A549 (cell line): ENCODE results near the gene CRB2. TPM values are rescaled to one million over a fixed set of nuclear protein-coding genes. Genes with fewer than 3 reads are reported as not detected.

Experiments used
- ATAC-seq, 2 experiments: fragments of 200-7000 bp in 1 of 2; fragments of >200 bp in 1 of 2; cut with Nextera tagmentation in 1 of 2; cut with Tn5 transposase in 1 of 2; 3 replicates each; pipeline versions ENCODE4 v1.8.0 to v1.9.1; 2018 to 2020; ENCODE audit warnings: mild to moderate bottlenecking in 1 of 2, moderate library complexity in 1 of 2
- CTCF ChIA-PET: fragments of 300-600 bp; sonication (Branson Sonifier 250); formaldehyde crosslinking; extraction: SDS; loops from one replicate; lab custom pipeline; 2021; ENCODE audit warnings: antibody characterized with exemption, inconsistent platforms; lab: Yijun Ruan, JAX
- POLR2A ChIA-PET: fragments of 350-600 bp; formaldehyde crosslinking; extraction: SDS; loops from one replicate; lab custom pipeline; 2021; ENCODE audit warnings: antibody characterized with exemption, inconsistent platforms; lab: Yijun Ruan, JAX
- DNase-seq, 2 experiments: peaks; one replicate each; pipeline versions ENCODE4 v3.0.0 to v3.0.0-alpha.2; 2011 to 2016; ENCODE audit warnings: low read depth in 1 of 2, low spot score in 1 of 2
- FAIRE-seq: peaks from 2 replicates; lab custom pipeline; 2011; peaks lifted over from hg19 to GRCh38; lab: Jason Lieb, UNC
- H3K27ac ChIP-seq, 2 experiments: fragments of >200 bp; sonication (Bioruptor Twin); formaldehyde crosslinking; 3 replicates each; pipeline ENCODE4 v1.5.1; 2016 to 2017
- H3K4me1 ChIP-seq: fragments of >200 bp; sonication (Bioruptor Twin); formaldehyde crosslinking; 3 replicates; pipeline ENCODE4 v1.6.1; 2016
- H3K4me2 ChIP-seq: fragments of >200 bp; sonication (Bioruptor Twin); formaldehyde crosslinking; 3 replicates; pipeline ENCODE4 v1.6.1; 2016
- H3K4me3 ChIP-seq: fragments of >200 bp; sonication (Bioruptor Twin); formaldehyde crosslinking; 3 replicates; pipeline ENCODE4 v1.5.1; 2016
- H3K9me3 ChIP-seq: fragments of >200 bp; sonication (Bioruptor Twin); formaldehyde crosslinking; 3 replicates; pipeline ENCODE4 v1.6.1; 2016
- BHLHE40 ChIP-seq: IDR thresholded peaks from 2 replicates; pipeline ENCODE4 v1.6.1; 2012; ENCODE audit warnings: low read depth, low read length, inconsistent platforms
- EHF ChIP-seq: fragments of 250-450 bp; sonication (Bioruptor Pico); IDR thresholded peaks from 2 replicates; pipeline ENCODE4 v1.5.0; 2020; ENCODE audit warnings: mild to moderate bottlenecking
- EHMT2 ChIP-seq: fragments of 200-600 bp; sonication (generic); IDR thresholded peaks from 2 replicates; pipeline ENCODE4 v1.6.1; 2016; ENCODE audit warnings: antibody characterized with exemption, low read depth, mild to moderate bottlenecking, moderate library complexity
- EP300 ChIP-seq, 2 experiments: fragments of >200 bp; sonication (Bioruptor Twin); formaldehyde crosslinking; IDR thresholded peaks; 2 replicates in 1 of 2; 3 replicates in 1 of 2; pipeline ENCODE4 v1.6.1; 2016 to 2017
- FOSB ChIP-seq: fragments of 250-450 bp; sonication (Bioruptor Pico); IDR thresholded peaks from 2 replicates; pipeline ENCODE4 v1.5.0; 2020; ENCODE audit warnings: mild to moderate bottlenecking, moderate library complexity
- FOSL2 ChIP-seq, 2 experiments: fragments of 450-650 bp in 1 of 2; fragments of >200 bp in 1 of 2; sonication (Bioruptor Twin) in 1 of 2; formaldehyde crosslinking; IDR thresholded peaks; 2 replicates each; pipeline versions ENCODE4 v1.5.0 to v1.6.1; 2016 to 2020; ENCODE audit warnings: mild to moderate bottlenecking in 1 of 2, moderate library complexity in 1 of 2
- FOXS1 ChIP-seq: fragments of 250-450 bp; sonication (Bioruptor Pico); IDR thresholded peaks from 2 replicates; pipeline ENCODE4 v1.5.0; 2020; ENCODE audit warnings: mild to moderate bottlenecking, moderate library complexity
- GATA3 ChIP-seq: IDR thresholded peaks from 2 replicates; pipeline ENCODE4 v1.6.1; 2012; ENCODE audit warnings: borderline replicate concordance
- HDAC2 ChIP-seq: fragments of 200-600 bp; sonication (generic); IDR thresholded peaks from 2 replicates; pipeline ENCODE4 v1.6.1; 2016
- HOXB13 ChIP-seq: fragments of 250-450 bp; sonication (Bioruptor Pico); IDR thresholded peaks from 2 replicates; pipeline ENCODE4 v1.5.0; 2020; ENCODE audit warnings: low read depth, mild to moderate bottlenecking, moderate library complexity
- HOXB5 ChIP-seq: fragments of 250-450 bp; sonication (Bioruptor Pico); IDR thresholded peaks from 2 replicates; pipeline ENCODE4 v1.5.0; 2020; ENCODE audit warnings: mild to moderate bottlenecking, moderate library complexity
- JUN ChIP-seq, 2 experiments: fragments of >200 bp; sonication (Bioruptor Twin); formaldehyde crosslinking; IDR thresholded peaks; 2 replicates in 1 of 2; 3 replicates in 1 of 2; pipeline ENCODE4 v1.6.1; 2016 to 2017
- JUNB ChIP-seq: fragments of >200 bp; sonication (Bioruptor Twin); formaldehyde crosslinking; IDR thresholded peaks from 2 replicates; pipeline ENCODE4 v1.6.1; 2016
- KDM1A ChIP-seq: fragments of 200-600 bp; sonication (generic); IDR thresholded peaks from 2 replicates; pipeline ENCODE4 v1.6.1; 2016; ENCODE audit warnings: low read depth, mild to moderate bottlenecking
- MAFK ChIP-seq: fragments of 450-650 bp; IDR thresholded peaks from 2 replicates; pipeline ENCODE4 v1.6.1; 2014; ENCODE audit not compliant: partially characterized antibody
- PHF8 ChIP-seq: fragments of 200-600 bp; sonication (generic); IDR thresholded peaks from 2 replicates; pipeline ENCODE4 v1.6.1; 2016; ENCODE audit warnings: low read depth, mild to moderate bottlenecking, antibody characterized with exemption, moderate library complexity, borderline replicate concordance
- POLR2A ChIP-seq: IDR thresholded peaks from 2 replicates; pipeline ENCODE4 v1.6.1; 2012; ENCODE audit warnings: mild to moderate bottlenecking, low read length
- RAD21 ChIP-seq, 2 experiments: fragments of >200 bp in 1 of 2; sonication (Bioruptor Twin) in 1 of 2; formaldehyde crosslinking in 1 of 2; IDR thresholded peaks in 1 of 2; conservative IDR thresholded peaks in 1 of 2; 2 replicates in 1 of 2; 3 replicates in 1 of 2; pipeline ENCODE4 v1.6.1; 2012 to 2018; ENCODE audit warnings: inconsistent platforms in 1 of 2
- RARB ChIP-seq: fragments of 250-450 bp; sonication (Bioruptor Pico); IDR thresholded peaks from 2 replicates; pipeline ENCODE4 v1.8.0; 2021; ENCODE audit warnings: mild to moderate bottlenecking, moderate library complexity
- RFX5 ChIP-seq: fragments of 450-650 bp; IDR thresholded peaks from 2 replicates; pipeline ENCODE4 v1.7.1; 2014; ENCODE audit warnings: antibody characterized with exemption, mild to moderate bottlenecking, moderate library complexity
- SMC3 ChIP-seq: fragments of >200 bp; sonication (Bioruptor Twin); formaldehyde crosslinking; IDR thresholded peaks from 3 replicates; pipeline ENCODE4 v1.6.1; 2018; ENCODE audit warnings: inconsistent platforms
- TFCP2L1 ChIP-seq: fragments of 250-450 bp; sonication (Bioruptor Pico); IDR thresholded peaks from 2 replicates; pipeline ENCODE4 v1.5.0; 2021; ENCODE audit warnings: mild to moderate bottlenecking
- ZSCAN20 ChIP-seq: fragments of 250-450 bp; sonication (Bioruptor Pico); IDR thresholded peaks from 2 replicates; pipeline ENCODE4 v1.8.0; 2022; ENCODE audit warnings: mild to moderate bottlenecking, moderate library complexity
- WGBS: methylation state at CpG from one replicate; pipeline ENCODE4 v1.1.6; 2017; ENCODE audit errors: missing lambda C conversion rate; 5-methylcytosine and 5-hydroxymethylcytosine counted together
- polyA plus RNA-seq, 4 experiments: library from polyadenylated mRNA; depleted of rRNA in 3 of 4; stranded (reverse); fragments of >200 nt; fragmentation: RNase III in 1 of 4; extraction: RNeasy Plus Mini Kit Qiagen cat#74134 plus additional on column Dnase treatment in 1 of 4; gene quantifications; 2 replicates in 3 of 4; 3 replicates in 1 of 4; pipeline ENCODE4 v1.2.3, GENCODE V29; 2011 to 2017
- TF ChIP-seq, protein P1 (sequence below): fragments of 250-450 bp; sonication (Bioruptor Pico); IDR thresholded peaks from 2 replicates; pipeline ENCODE4 v1.5.0; 2020; ENCODE audit warnings: low read depth, mild to moderate bottlenecking, moderate library complexity
- TF ChIP-seq, protein P2 (sequence below): IDR thresholded peaks from 2 replicates; pipeline ENCODE4 v1.6.1; 2012
- TF ChIP-seq, protein P3 (sequence below): IDR thresholded peaks from 2 replicates; pipeline ENCODE4 v1.6.1; 2012; ENCODE audit warnings: low read depth, borderline replicate concordance
- TF ChIP-seq, protein P4 (sequence below): fragments of >200 bp; sonication (Bioruptor Twin); formaldehyde crosslinking; IDR thresholded peaks from 2 replicates; pipeline ENCODE4 v1.6.1; 2016

Gene CRB2
- polyA plus RNA-seq, 2 of the 4 experiments (the other 2 are of a cell fraction): 0.01 to 0.05 TPM

DNA sequence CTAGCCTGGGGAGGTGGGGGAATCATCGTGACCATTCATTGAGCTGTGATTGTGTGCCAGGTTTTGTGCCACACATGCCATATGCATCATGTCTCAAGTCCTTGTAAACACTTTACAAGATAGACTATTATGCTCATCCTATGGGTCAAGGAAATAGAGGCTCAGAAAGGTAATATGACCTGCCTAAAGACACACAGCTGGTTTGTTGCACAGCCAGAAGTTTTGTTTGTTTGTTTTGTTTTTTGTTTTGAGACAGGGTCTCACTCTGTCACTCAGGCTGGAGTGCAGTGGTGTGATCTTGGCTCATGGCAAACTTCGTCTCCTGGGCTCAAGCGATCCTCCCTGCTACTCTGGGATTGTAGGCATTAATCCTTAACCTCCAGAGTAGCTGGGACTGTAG is 21.4 kb upstream of the CRB2 start:
- POLR2A ChIA-PET: no interaction called here
- DNase-seq: no peak
- CTCF ChIA-PET: interaction anchor here (0.9 to 9.1 kb wide), 5 partner anchors 10 to 253 kb away, joined by 3 to 84 read pairs (median 4); no protein-coding TSS in a partner anchor
- ATAC-seq: no peak
- Histone ChIP-seq H3K9me3 (no peaks in the 10 kb centered on the region), H3K27ac (no peak overlapping the region), H3K4me1 (no peaks in the 10 kb centered on the region)
- no peak for FAIRE-seq
- WGBS: 75% methylated on average over 3 of the region's 3 CpGs
- no peak for TF ChIP-seq FOSL2 (IDR thresholded peaks at IDR 0.05)
- no peak for TF ChIP-seq FOSL2 (CRISPR knock-in tag; IDR thresholded peaks at IDR 0.05)
- no peak for TF ChIP-seq MAFK
- TF ChIP-seq JUN (IDR thresholded peaks at IDR 0.05): no peak
- TF ChIP-seq, protein P1, sequence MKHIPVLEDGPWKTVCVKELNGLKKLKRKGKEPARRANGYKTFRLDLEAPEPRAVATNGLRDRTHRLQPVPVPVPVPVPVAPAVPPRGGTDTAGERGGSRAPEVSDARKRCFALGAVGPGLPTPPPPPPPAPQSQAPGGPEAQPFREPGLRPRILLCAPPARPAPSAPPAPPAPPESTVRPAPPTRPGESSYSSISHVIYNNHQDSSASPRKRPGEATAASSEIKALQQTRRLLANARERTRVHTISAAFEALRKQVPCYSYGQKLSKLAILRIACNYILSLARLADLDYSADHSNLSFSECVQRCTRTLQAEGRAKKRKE: no peak
- TF ChIP-seq RAD21 (conservative IDR thresholded peaks at IDR 0.05 in 1 of 2, IDR thresholded peaks at IDR 0.05 in 1 of 2): no peak
- TF ChIP-seq KDM1A: no peak
- no peak for TF ChIP-seq HOXB5 (CRISPR knock-in tag)
- TF ChIP-seq FOSB (CRISPR knock-in tag): no peak
- no peak for TF ChIP-seq RARB (CRISPR knock-in tag)
- no peak for TF ChIP-seq PHF8
- TF ChIP-seq FOXS1 (CRISPR knock-in tag): no peak
- TF ChIP-seq, protein P2, sequence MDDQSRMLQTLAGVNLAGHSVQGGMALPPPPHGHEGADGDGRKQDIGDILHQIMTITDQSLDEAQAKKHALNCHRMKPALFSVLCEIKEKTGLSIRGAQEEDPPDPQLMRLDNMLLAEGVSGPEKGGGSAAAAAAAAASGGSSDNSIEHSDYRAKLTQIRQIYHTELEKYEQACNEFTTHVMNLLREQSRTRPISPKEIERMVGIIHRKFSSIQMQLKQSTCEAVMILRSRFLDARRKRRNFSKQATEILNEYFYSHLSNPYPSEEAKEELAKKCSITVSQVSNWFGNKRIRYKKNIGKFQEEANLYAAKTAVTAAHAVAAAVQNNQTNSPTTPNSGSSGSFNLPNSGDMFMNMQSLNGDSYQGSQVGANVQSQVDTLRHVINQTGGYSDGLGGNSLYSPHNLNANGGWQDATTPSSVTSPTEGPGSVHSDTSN: no peak
- TF ChIP-seq EP300 (IDR thresholded peaks at IDR 0.05): no peak
- TF ChIP-seq JUNB: no peak
- no peak for TF ChIP-seq POLR2A
- TF ChIP-seq ZSCAN20: no peak
- TF ChIP-seq, protein P3, sequence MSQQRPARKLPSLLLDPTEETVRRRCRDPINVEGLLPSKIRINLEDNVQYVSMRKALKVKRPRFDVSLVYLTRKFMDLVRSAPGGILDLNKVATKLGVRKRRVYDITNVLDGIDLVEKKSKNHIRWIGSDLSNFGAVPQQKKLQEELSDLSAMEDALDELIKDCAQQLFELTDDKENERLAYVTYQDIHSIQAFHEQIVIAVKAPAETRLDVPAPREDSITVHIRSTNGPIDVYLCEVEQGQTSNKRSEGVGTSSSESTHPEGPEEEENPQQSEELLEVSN: no peak
- TF ChIP-seq, all 56 proteins: peak for 0
- H3K4me2 ChIP-seq: no peak overlapping the region
- H3K4me3 ChIP-seq: no peak overlapping the region

DNA sequence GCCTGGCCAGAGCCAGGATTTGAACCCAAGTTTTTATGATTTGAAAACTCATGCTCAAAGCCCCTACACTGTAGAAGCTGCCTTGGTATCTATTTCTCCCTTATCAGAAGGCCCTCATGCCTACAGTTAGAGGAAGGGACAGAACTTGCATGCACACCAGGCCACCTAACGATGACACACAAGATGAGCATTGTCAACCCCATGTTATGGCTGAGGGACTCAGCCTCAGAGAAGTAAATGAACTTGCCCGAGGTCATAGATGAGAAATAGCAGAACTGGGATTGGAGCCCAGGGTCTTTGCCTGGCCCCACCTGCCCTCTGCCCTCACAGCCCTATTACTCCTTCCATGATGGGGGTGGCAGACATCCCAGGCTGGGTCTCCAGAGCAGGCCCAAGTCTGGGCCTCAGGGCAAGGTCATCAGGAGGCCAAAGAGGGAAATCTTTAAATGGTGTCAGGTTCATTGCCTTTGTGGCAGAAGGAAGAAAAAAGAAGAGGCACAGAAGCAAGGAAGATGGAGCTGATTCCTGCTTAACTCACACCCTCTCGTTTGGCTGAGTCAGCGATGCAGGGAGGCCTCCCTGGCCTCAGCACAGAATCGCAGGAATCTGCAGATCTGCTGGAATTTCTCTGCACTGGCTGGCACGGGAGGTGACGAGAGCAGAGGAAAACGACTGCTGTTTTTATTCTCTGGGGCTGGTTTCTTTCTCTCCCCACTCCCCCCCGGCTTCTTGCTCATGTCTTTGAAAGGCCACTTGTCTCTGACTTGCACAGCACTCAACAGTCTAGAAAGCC is 20.6 kb upstream of the CRB2 start:
- H3K4me1 ChIP-seq: no peaks in the 10 kb centered on the region
- ATAC-seq: peak in 1 of 2 experiments; percentile 35; a peak in 2 of 6 replicates
- no peaks in the 10 kb centered on the region for H3K9me3 ChIP-seq
- H3K27ac ChIP-seq: no peak overlapping the region
- no peak for TF ChIP-seq EHF (CRISPR knock-in tag)
- peak; percentile 78 for TF ChIP-seq MAFK
- CTCF ChIA-PET: interaction anchor here (1.0 to 9.1 kb wide), 5 partner anchors 9 to 254 kb away, joined by 3 to 84 read pairs (median 5); no protein-coding TSS in a partner anchor
- FAIRE-seq: no peak
- no peak for DNase-seq
- H3K4me3 ChIP-seq: no peak overlapping the region
- POLR2A ChIA-PET: no interaction called here
- WGBS: 62% methylated on average over 9 of the region's 9 CpGs
- no peak overlapping the region for H3K4me2 ChIP-seq

DNA sequence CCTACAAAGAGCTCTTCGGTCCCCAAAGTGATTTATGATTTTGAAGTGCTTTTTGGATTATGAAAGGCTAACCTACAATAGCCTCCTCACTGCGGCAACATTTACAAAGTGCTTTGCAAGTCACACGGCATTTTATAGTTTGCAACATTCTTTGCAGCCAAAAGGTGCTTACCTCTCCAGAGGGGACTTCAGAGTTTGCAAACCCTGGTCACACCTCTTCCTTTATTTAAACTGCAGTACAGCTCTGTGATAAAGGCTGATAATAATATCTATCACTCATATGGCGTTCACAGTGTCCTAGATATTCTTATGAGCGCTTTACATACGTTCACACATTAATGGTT is 20.0 kb upstream of the CRB2 start:
- H3K4me1 ChIP-seq: no peaks in the 10 kb centered on the region
- ChIA-PET CTCF (interaction anchor here (1.0 to 9.1 kb wide), 5 partner anchors 9 to 254 kb away, joined by 3 to 84 read pairs (median 4); no protein-coding TSS in a partner anchor), POLR2A (no interaction called here)
- ATAC-seq (no peak), FAIRE-seq (no peak), DNase-seq (no peak)
- no peak overlapping the region for H3K27ac ChIP-seq
- no peak overlapping the region for H3K4me2 ChIP-seq
- H3K9me3 ChIP-seq: no peaks in the 10 kb centered on the region
- WGBS: 84% methylated on average over 6 of the region's 6 CpGs
- no peak overlapping the region for H3K4me3 ChIP-seq
- TF ChIP-seq, protein P2: no peak
- TF ChIP-seq, protein P4, sequence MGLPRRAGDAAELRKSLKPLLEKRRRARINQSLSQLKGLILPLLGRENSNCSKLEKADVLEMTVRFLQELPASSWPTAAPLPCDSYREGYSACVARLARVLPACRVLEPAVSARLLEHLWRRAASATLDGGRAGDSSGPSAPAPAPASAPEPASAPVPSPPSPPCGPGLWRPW: no peak
- TF ChIP-seq GATA3 (no peak), EHMT2 (no peak), POLR2A (no peak), TFCP2L1 (CRISPR knock-in tag) (no peak), BHLHE40 (no peak), RFX5 (no peak), SMC3 (no peak), HDAC2 (no peak), KDM1A (no peak), HOXB13 (CRISPR knock-in tag) (no peak)
- TF ChIP-seq, protein P3: no peak
- TF ChIP-seq, protein P1: no peak
